SJSA1 (cell line): ENCODE results near the gene TSPAN18. TPM values are rescaled to one million over a fixed set of nuclear protein-coding genes. Genes with fewer than 3 reads are reported as not detected.

Experiments
- DNase-seq, 2 experiments: peaks; one replicate each; pipeline ENCODE4 v3.0.0-alpha.2; 2015 to 2020; ENCODE audit warnings: low spot score in 2 of 2, low read depth in 1 of 2
- H3K27ac ChIP-seq: fragments of 250-450 bp; sonication (Bioruptor Pico); 2 replicates; pipeline ENCODE4 v1.5.1; 2020; ENCODE audit warnings: mild to moderate bottlenecking, moderate library complexity
- H3K27me3 ChIP-seq: fragments of 250-450 bp; sonication (Bioruptor Pico); replicated peaks from 2 replicates; pipeline ENCODE4 v1.5.1; 2020; ENCODE audit warnings: mild to moderate bottlenecking, moderate library complexity
- H3K36me3 ChIP-seq: fragments of 250-450 bp; sonication (Bioruptor Pico); 2 replicates; pipeline ENCODE4 v1.5.1; 2020; ENCODE audit warnings: mild to moderate bottlenecking
- H3K4me1 ChIP-seq: fragments of 250-450 bp; sonication (Bioruptor Pico); replicated peaks from 2 replicates; pipeline ENCODE4 v1.6.1; 2021; ENCODE audit warnings: mild to moderate bottlenecking
- H3K4me3 ChIP-seq: fragments of 250-450 bp; sonication (Bioruptor Pico); 2 replicates; pipeline ENCODE4 v1.5.1; 2020; ENCODE audit warnings: mild to moderate bottlenecking
- H3K9me3 ChIP-seq: fragments of 250-450 bp; sonication (Bioruptor Pico); replicated peaks from 2 replicates; pipeline ENCODE4 v1.5.1; 2020; ENCODE audit warnings: mild to moderate bottlenecking
- total RNA-seq: library from RNA; depleted of rRNA; stranded (reverse); fragments of >200 nt; shearing (Covaris generic); gene quantifications from 2 replicates; pipeline ENCODE4 v1.2.3, GENCODE V29; 2014

TSPAN18 gene
- total RNA-seq, 1 experiment from 2014 or later, result 1.9 TPM

GRCh38 chr11:44736791-44737190 lies 10.0 kb downstream of the TSPAN18 start:
- Histone ChIP-seq H3K4me1 (no peaks in the 10 kb centered on the region), H3K27ac (no peak overlapping the region), H3K9me3 (no peaks in the 10 kb centered on the region), H3K36me3 (no peaks in the 10 kb centered on the region), H3K27me3 (peaks cover 19% of the 10 kb centered on the region), H3K4me3 (no peak overlapping the region)
- DNase-seq, result no peak

GRCh38 chr11:44737245-44738085 lies 10.7 kb downstream of the TSPAN18 start:
- Histone ChIP-seq H3K4me3 (no peak overlapping the region), H3K9me3 (no peaks in the 10 kb centered on the region), H3K27ac (no peak overlapping the region), H3K27me3 (peaks cover 19% of the 10 kb centered on the region), H3K4me1 (no peaks in the 10 kb centered on the region), H3K36me3 (no peaks in the 10 kb centered on the region)
- no peak for DNase-seq

DNA sequence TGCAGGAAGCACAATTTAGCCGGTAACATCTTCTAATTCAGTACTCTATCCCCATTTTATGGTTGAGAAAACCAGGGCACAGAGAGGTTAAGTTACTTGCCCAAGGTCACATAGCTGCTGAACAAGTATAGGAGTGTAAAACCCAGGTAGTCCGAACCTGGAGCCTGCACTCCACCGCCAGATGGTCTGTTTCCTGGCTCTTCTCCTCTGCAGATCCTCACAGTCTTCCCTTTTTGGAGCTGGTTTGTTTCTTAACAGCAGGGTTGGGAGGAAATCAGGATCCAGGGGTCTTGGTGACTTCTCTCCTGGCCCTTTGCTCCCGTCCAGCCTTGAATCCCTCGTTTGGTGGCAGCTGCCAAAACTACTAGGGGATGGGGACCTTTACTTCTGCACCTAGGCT lies 12.0 kb downstream of the TSPAN18 start:
- Histone ChIP-seq H3K27ac (no peak overlapping the region), H3K27me3 (peaks cover 19% of the 10 kb centered on the region), H3K36me3 (no peaks in the 10 kb centered on the region), H3K4me3 (no peak overlapping the region), H3K4me1 (no peaks in the 10 kb centered on the region), H3K9me3 (no peaks in the 10 kb centered on the region)
- DNase-seq, result no peak

DNA sequence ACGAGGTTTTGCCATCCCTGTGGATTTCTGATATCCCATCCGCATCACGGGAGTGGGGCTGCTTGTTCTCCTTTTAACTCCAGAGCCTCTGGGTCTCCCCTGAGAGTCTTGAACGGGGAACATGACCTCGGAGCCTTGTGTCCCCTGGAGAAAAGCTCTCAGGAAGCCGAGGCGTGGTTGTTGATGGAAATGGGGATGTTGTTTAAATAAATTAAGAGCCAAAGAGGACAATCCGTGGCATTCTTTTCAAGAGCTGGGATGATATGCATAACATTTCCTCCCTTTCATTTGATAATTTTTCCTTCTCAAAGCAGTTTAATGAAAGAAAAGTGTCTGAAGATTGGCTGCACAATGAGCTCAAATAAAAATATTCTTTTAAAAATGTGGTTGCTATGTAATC lies 14.2 kb downstream of the TSPAN18 start:
- no peak overlapping the region for H3K4me3 ChIP-seq

GRCh38 chr11:44741976-44742375 lies 15.2 kb downstream of the TSPAN18 start:
- no peaks in the 10 kb centered on the region for H3K4me1 ChIP-seq
- H3K27ac ChIP-seq, result no peak overlapping the region
- H3K9me3 ChIP-seq, result no peaks in the 10 kb centered on the region

More for the DNA sequence above, 14.2 kb downstream of the TSPAN18 start:
- no peaks in the 10 kb centered on the region for H3K4me1 ChIP-seq
- no peaks in the 10 kb centered on the region for H3K36me3 ChIP-seq
- H3K27me3 ChIP-seq, result peaks cover 16% of the 10 kb centered on the region
- H3K27ac ChIP-seq, result no peak overlapping the region
- no peak for DNase-seq
- H3K9me3 ChIP-seq, result no peaks in the 10 kb centered on the region

GRCh38 chr11:44742508-44743246 lies 15.9 kb downstream of the TSPAN18 start:
- no peak overlapping the region for H3K27ac ChIP-seq
- H3K4me3 ChIP-seq, result no peak overlapping the region
- H3K36me3 ChIP-seq, result no peaks in the 10 kb centered on the region
- no peaks in the 10 kb centered on the region for H3K9me3 ChIP-seq
- DNase-seq, result no peak
- no peaks in the 10 kb centered on the region for H3K4me1 ChIP-seq
- H3K27me3 ChIP-seq, result peaks cover 10% of the 10 kb centered on the region

More at GRCh38 chr11:44741976-44742375, 15.2 kb downstream of the TSPAN18 start:
- H3K36me3 ChIP-seq, result no peaks in the 10 kb centered on the region
- DNase-seq, result no peak
- H3K4me3 ChIP-seq, result no peak overlapping the region
- peaks cover 10% of the 10 kb centered on the region for H3K27me3 ChIP-seq

- Histone ChIP-seq H3K4me3 (no peak overlapping the region), H3K27me3 (peaks cover 9% of the 10 kb centered on the region), H3K27ac (no peak overlapping the region), H3K9me3 (no peaks in the 10 kb centered on the region), H3K36me3 (no peaks in the 10 kb centered on the region), H3K4me1 (no peaks in the 10 kb centered on the region)
- DNase-seq, result no peak
These were observed 16.6 kb downstream of the TSPAN18 start for GRCh38 chr11:44743326-44743725.

GRCh38 chr11:44743959-44744557 lies 17.3 kb downstream of the TSPAN18 start:
- H3K4me1 ChIP-seq, result no peaks in the 10 kb centered on the region
- no peaks in the 10 kb centered on the region for H3K9me3 ChIP-seq
- DNase-seq, result no peak
- H3K36me3 ChIP-seq, result no peaks in the 10 kb centered on the region
- H3K27me3 ChIP-seq, result peaks cover 7% of the 10 kb centered on the region
- H3K27ac ChIP-seq, result no peak overlapping the region
- H3K4me3 ChIP-seq, result no peak overlapping the region

DNA sequence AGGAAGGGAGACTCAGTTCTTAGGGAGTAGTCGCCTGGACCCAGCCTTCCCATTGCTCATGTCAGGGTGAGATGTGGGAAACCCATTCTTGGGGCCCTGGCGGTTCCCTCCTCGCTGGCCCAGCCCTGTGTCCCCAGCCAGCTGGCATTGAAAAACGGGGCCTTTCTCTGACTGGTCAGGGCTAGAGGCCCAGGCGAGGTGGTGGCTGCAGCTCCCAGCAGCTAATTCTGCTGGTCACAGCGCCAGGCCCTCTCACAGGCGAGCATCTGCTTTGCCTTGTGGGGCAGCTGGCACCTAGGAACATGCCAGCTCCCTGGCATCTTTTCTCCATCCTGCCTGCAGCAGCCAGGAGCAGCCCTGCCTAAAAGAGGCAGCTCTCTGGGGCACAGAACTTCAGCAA lies 20.1 kb downstream of the TSPAN18 start:
- DNase-seq, result no peak
- Histone ChIP-seq H3K27me3 (peaks cover 3% of the 10 kb centered on the region; the same call in 1 of the 2 replicates), H3K4me1 (no peaks in the 10 kb centered on the region), H3K36me3 (no peaks in the 10 kb centered on the region), H3K27ac (no peak overlapping the region), H3K4me3 (no peak overlapping the region), H3K9me3 (no peaks in the 10 kb centered on the region)

GRCh38 chr11:44747316-44747715 lies 20.6 kb downstream of the TSPAN18 start:
- peaks cover 3% of the 10 kb centered on the region; the same call in 1 of the 2 replicates for H3K27me3 ChIP-seq
- no peak for DNase-seq
- no peaks in the 10 kb centered on the region for H3K4me1 ChIP-seq
- no peak overlapping the region for H3K27ac ChIP-seq
- no peaks in the 10 kb centered on the region for H3K36me3 ChIP-seq
- H3K9me3 ChIP-seq, result no peaks in the 10 kb centered on the region
- H3K4me3 ChIP-seq, result no peak overlapping the region

GRCh38 chr11:44747836-44748235 lies 21.1 kb downstream of the TSPAN18 start:
- H3K27me3 ChIP-seq, result peaks cover 3% of the 10 kb centered on the region; the same call in 1 of the 2 replicates
- no peak for DNase-seq
- H3K4me1 ChIP-seq, result no peaks in the 10 kb centered on the region
- no peak overlapping the region for H3K27ac ChIP-seq
- no peak overlapping the region for H3K4me3 ChIP-seq
- H3K9me3 ChIP-seq, result no peaks in the 10 kb centered on the region
- H3K36me3 ChIP-seq, result no peaks in the 10 kb centered on the region

GRCh38 chr11:44748606-44749005 lies 21.8 kb downstream of the TSPAN18 start:
- Histone ChIP-seq H3K4me1 (no peaks in the 10 kb centered on the region), H3K4me3 (no peak overlapping the region), H3K36me3 (no peaks in the 10 kb centered on the region), H3K9me3 (no peaks in the 10 kb centered on the region), H3K27me3 (peaks cover 3% of the 10 kb centered on the region; the same call in 1 of the 2 replicates), H3K27ac (no peak overlapping the region)
- DNase-seq, result no peak

DNA sequence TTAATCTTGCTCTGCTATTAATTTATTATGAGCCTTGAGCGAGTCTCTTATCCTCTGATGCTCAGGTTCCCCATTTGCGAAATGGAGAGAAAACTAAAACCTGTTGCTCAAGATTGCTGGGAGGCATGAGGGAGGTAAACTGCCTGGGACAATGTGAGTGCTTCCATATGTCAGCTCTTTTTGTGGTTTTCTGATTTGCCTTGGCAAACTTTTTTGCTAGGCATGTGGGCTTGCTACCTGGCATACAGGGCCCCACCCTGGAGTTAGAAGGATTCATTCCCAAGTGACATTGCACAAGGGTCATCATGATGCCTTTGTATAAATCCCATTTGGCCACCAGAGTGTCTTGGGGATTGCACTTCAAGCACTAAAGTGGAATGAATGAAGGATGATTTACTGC lies 22.4 kb downstream of the TSPAN18 start:
- H3K9me3 ChIP-seq, result no peaks in the 10 kb centered on the region
- no peaks in the 10 kb centered on the region for H3K4me1 ChIP-seq
- no peak for DNase-seq
- peaks cover 3% of the 10 kb centered on the region; the same call in 1 of the 2 replicates for H3K27me3 ChIP-seq
- H3K27ac ChIP-seq, result no peak overlapping the region
- no peak overlapping the region for H3K4me3 ChIP-seq
- H3K36me3 ChIP-seq, result no peaks in the 10 kb centered on the region
